ENCODE data around the gene MIXL1. TPM values are rescaled to one million over a fixed set of nuclear protein-coding genes. Genes with fewer than 3 reads are reported as not detected.
A peak's percentile ranks its signal among the peaks of the same experiment; 100 is the strongest.

MIXL1 gene
- polyA plus RNA-seq (2012; ENCODE audit: insufficient read depth, insufficient read length, low read depth): not detected

GRCh38 chr1:226223157-226223785 is at the start of gene MIXL1:
Gene MIXL1 (plus strand): TSS chr1:226223664. CDS start chr1:226223682, 18 bp downstream.
- Histone ChIP-seq H3K4me3 (ENCODE audit: low read depth, low read length) (peak within 1 kb of the TSS; percentile 63), H3K4me1 (no peaks in the 10 kb centered on the region), H3K36me3 (no peaks in the 10 kb centered on the region), H3K9me3 (no peaks in the 10 kb centered on the region), H3K27me3 (peaks cover 5% of the 10 kb centered on the region; the same call in 1 of the 2 replicates)
- no peak for TF ChIP-seq CTCF (IDR thresholded peaks at IDR 0.05; ENCODE audit: low read depth, low read length)
- peak; percentile 27 for DNase-seq

- no peak overlapping the region for H3K4me3 ChIP-seq (ENCODE audit: low read depth, low read length)
- H3K36me3 ChIP-seq: 0 out of 2 replicates have a peak, but pooled peaks cover 4% of the 10 kb centered on the region
- no peaks in the 10 kb centered on the region for H3K27me3 ChIP-seq
- no peak for TF ChIP-seq CTCF (IDR thresholded peaks at IDR 0.05; ENCODE audit: low read depth, low read length)
- no peaks in the 10 kb centered on the region for H3K9me3 ChIP-seq
- H3K4me1 ChIP-seq: no peaks in the 10 kb centered on the region; the same call in 1 of the 2 replicates
- no peak for DNase-seq
These were observed 46.6 kb upstream of the MIXL1 start for GRCh38 chr1:226176870-226177269.

- Histone ChIP-seq H3K36me3 (peaks cover 9% of the 10 kb centered on the region), H3K9me3 (no peaks in the 10 kb centered on the region), H3K27me3 (no peaks in the 10 kb centered on the region), H3K4me3 (ENCODE audit: low read depth, low read length) (no peak overlapping the region), H3K4me1 (no peaks in the 10 kb centered on the region; the same call in 1 of the 2 replicates)
- peak; percentile 60 for TF ChIP-seq CTCF (IDR thresholded peaks at IDR 0.05; ENCODE audit: low read depth, low read length)
- peak; percentile 60 for DNase-seq
These were observed 41.3 kb upstream of the MIXL1 start for GRCh38 chr1:226181996-226182714.

GRCh38 chr1:226185141-226186036 is 38.1 kb upstream of the MIXL1 start:
- Histone ChIP-seq H3K36me3 (peaks cover 9% of the 10 kb centered on the region), H3K4me1 (no peaks in the 10 kb centered on the region; the same call in 1 of the 2 replicates), H3K9me3 (no peaks in the 10 kb centered on the region), H3K4me3 (ENCODE audit: low read depth, low read length) (peak overlapping the region; percentile 93), H3K27me3 (no peaks in the 10 kb centered on the region)
- no peak for TF ChIP-seq CTCF (IDR thresholded peaks at IDR 0.05; ENCODE audit: low read depth, low read length)
- no peak for DNase-seq

GRCh38 chr1:226186124-226187018 is 37.1 kb upstream of the MIXL1 start, which contains the start of gene ACBD3:
Gene ACBD3 (minus strand): TSS chr1:226186741. CDS start chr1:226186675, 66 bp downstream.
- Histone ChIP-seq H3K9me3 (no peaks in the 10 kb centered on the region), H3K36me3 (peaks cover 9% of the 10 kb centered on the region), H3K27me3 (no peaks in the 10 kb centered on the region), H3K4me1 (no peaks in the 10 kb centered on the region; the same call in 1 of the 2 replicates), H3K4me3 (ENCODE audit: low read depth, low read length) (peak within 1 kb of the TSS; percentile 93)
- no peak for TF ChIP-seq CTCF (IDR thresholded peaks at IDR 0.05; ENCODE audit: low read depth, low read length)
- peak; percentile 90 for DNase-seq
